Muscle layer of duodenum (tissue), 2 donors: ENCODE data around the gene HOXD8.

Experiments used
- H3K27ac ChIP-seq: one replicate; pipeline ENCODE4 v1.7.0; 2013; ENCODE audit warnings: mild to moderate bottlenecking, low read length
- H3K27me3 ChIP-seq: one replicate; pipeline ENCODE4 v1.7.0; 2013; ENCODE audit warnings: low read depth, mild to moderate bottlenecking, control low read depth, low read length
- H3K36me3 ChIP-seq, 2 donors: one replicate each; pipeline ENCODE4 v1.7.0; 2013; ENCODE audit warnings: low read length in 2 of 2, control low read depth in 1 of 2, mild to moderate bottlenecking in 1 of 2; ENCODE audit not compliant: insufficient read depth in 2 of 2, control insufficient read depth in 1 of 2
- H3K4me1 ChIP-seq, 2 donors: one replicate each; pipeline ENCODE4 v1.7.0; 2013; ENCODE audit warnings: low read length in 2 of 2, mild to moderate bottlenecking in 2 of 2, control low read depth in 1 of 2, moderate library complexity in 1 of 2; ENCODE audit not compliant: insufficient read depth in 2 of 2, control insufficient read depth in 1 of 2
- H3K4me3 ChIP-seq, 2 donors: one replicate each; pipeline ENCODE4 v1.7.0; 2013; ENCODE audit warnings: low read length in 2 of 2, low read depth in 1 of 2, mild to moderate bottlenecking in 1 of 2
- H3K9me3 ChIP-seq, 2 donors: one replicate each; pipeline ENCODE4 v1.7.0; 2013; ENCODE audit warnings: low read length in 2 of 2, control low read depth in 1 of 2, mild to moderate bottlenecking in 1 of 2; ENCODE audit not compliant: control insufficient read depth in 1 of 2
- donor health status: healthy.

The HOXD8 gene

DNA sequence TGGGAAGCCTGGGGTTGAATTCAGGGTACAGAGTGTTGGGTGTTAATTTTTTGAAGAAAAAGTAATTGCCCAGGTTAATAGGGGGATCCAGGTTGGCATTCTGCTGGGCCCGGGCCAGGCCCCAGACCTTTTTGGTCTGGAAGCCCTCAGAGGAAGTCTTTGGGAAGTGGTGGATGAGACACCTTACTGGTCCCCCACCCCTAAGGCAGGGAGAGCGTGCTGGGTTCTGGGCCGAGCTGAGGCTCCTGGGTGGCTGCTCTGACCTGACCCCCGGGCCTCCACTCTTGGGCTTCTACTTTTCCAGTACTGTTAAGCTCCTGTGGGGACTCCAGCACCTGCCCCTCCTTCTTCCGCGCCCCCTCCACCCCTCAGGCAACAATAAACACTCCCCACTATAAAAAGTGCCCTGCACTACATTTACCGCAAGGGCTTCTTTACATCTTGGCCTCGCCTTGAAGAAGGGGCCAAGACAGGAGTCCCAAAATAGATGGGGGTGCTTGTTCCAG is 26.8 kb downstream of the HOXD8 start:
- Histone ChIP-seq H3K9me3 (no peaks in the 10 kb centered on the region), H3K27me3 (peaks cover 55% of the 10 kb centered on the region), H3K4me3 (no peak overlapping the region), H3K36me3 (no peaks in the 10 kb centered on the region), H3K4me1 (peaks cover 0 to 43% of the 10 kb centered on the region in 2 donors), H3K27ac (no peak overlapping the region)

DNA sequence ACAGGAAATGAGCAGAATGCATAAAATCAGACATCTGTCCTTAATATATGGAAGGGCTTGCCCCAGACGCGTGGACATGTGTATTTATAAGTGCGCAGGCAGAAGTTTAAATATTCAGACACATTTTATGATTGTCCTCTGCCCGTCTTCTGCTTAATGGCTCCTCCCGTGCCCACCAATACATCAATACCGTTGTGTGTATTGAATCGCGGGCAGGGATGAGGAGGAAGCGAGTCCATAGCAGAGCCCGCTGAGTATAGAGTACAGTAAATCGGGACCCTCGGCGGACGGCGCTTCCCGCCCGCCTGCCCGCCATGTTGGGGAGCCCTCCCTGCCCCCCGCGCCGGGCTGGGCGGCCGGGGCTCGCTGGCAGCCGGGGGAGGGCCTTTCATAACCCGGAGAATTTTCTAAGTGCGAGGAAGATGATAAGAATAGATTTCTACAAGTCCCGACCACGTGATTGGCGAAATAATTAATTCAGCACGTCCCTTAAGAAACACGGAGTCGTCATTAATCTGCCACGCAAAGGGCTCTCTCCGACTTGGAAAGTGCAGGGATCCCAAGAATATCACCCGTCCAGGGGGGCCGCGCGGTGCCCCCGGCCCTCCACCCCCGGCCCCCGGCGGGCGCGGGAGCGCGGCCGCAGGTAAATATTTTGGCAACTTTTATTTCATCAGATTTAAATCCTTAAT is 27.4 kb downstream of the HOXD8 start, which contains the start of gene HOXD3:
Gene HOXD3, plus strand, starts transcription at position 501 of the 692 bp plus-strand sequence. CDS start 11,808 bp downstream, outside the sequence.
- H3K9me3 ChIP-seq = no peaks in the 10 kb centered on the region
- no peaks in the 10 kb centered on the region for H3K36me3 ChIP-seq
- peaks cover 56% of the 10 kb centered on the region for H3K27me3 ChIP-seq
- peaks cover 0 to 38% of the 10 kb centered on the region in 2 donors for H3K4me1 ChIP-seq
- H3K4me3 ChIP-seq = peak within 1 kb of the TSS; percentile 30 to 48
- H3K27ac ChIP-seq = no peak within 1 kb of the TSS

DNA sequence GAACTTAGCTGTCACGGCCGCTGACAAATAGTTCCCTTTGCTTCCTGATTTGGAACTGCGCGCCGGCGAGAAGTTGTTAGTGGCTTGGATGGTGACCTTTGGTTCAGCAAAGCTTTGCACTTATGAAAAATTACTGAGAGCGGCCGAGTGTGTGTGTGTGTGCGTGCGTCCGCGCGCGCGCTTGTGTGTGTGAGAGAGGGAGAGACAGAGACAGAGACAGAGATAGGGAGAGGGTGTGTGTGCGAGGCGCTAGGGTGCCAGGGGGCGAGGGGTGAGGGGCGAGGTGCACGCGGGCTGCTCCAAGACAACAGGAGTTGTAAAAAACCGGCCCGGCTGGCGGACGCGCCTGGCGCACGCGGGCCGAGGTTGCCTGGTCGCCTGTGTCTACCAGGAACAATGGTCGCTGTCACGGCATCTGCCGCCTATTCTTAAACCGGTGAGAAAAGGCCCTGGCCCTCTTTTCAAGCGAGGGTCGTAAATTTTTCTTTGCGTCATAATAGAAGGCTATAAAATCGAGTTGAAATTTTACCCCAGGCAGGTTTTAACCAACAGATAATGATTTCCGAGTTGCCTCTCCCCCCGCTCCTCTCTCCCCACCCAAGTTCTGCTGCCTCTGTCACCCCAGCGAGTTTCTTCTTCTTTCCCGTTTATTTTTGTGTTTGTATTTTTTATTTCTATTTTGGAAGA is 28.1 kb downstream of the HOXD8 start:
- H3K36me3 ChIP-seq = no peaks in the 10 kb centered on the region
- peak overlapping the region; percentile 30 to 48 for H3K4me3 ChIP-seq
- peaks cover 62% of the 10 kb centered on the region for H3K27me3 ChIP-seq
- no peak overlapping the region for H3K27ac ChIP-seq
- H3K9me3 ChIP-seq = no peaks in the 10 kb centered on the region
- peaks cover 0 to 42% of the 10 kb centered on the region in 2 donors for H3K4me1 ChIP-seq

DNA sequence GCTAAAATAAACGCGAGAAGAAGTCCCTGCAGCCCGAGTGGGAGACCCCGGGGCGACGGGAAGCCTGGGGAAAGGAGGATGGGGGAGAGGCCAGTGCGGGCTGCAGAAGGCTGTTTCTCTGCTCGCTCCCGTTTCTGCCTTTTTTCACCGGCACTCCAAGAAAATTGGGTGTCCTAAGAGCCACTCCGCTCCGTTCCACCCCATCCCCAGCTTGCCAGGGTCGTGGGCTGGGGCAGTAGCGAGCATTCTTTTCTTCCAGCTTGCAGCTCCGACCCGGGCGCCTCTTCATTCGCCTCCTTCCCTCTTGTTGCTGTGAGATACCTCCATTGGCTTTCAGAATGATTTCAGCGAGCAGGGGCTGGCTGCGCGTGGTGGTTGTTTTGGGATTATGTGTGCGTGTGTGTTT is 28.7 kb downstream of the HOXD8 start:
- peaks cover 0 to 42% of the 10 kb centered on the region in 2 donors for H3K4me1 ChIP-seq
- H3K27ac ChIP-seq = no peak overlapping the region
- H3K36me3 ChIP-seq = no peaks in the 10 kb centered on the region
- H3K27me3 ChIP-seq = peaks cover 66% of the 10 kb centered on the region
- no peaks in the 10 kb centered on the region for H3K9me3 ChIP-seq
- H3K4me3 ChIP-seq = no peak overlapping the region

DNA sequence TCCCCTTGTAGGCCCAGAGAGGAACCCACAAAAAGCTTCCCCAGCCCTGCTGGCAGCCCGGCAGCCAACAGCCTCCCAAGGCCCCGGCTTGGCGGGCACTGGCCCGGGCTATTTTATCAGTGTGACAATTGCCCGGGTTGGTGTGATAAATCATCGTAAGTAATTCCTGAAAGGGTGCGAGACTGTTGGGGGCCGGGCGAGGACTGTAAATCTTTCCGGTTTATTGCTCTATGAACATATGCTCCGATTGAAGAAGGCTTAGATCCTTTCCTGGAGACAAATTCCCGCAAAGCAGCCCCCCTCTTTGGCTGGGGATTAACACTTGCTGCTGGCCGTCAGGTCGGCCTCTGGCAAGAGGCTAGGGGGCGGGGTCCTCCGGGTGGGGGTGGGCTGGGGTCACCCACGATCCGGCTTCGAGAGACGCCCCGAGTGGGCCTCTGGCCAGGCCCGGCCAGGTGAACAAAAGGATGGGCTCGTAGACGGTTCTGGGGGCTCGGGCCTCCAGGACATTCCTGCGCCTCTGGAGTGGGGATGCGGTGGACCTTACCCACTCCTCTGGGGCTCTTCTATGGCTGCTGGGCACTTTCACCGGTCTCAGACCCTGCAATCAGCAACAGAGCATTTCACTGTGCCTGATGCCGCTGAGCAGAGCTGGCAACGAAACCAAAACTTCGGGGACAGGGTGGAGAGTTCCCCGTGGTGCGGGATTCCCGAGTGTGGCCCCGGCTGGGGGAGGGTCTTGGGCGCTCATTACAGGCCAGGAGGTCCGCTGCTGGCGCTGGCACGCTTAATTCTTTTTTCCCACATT is 29.6 kb downstream of the HOXD8 start:
- Histone ChIP-seq H3K4me1 (peaks cover 0 to 42% of the 10 kb centered on the region in 2 donors), H3K9me3 (no peaks in the 10 kb centered on the region), H3K27me3 (peaks cover 68% of the 10 kb centered on the region), H3K4me3 (no peak overlapping the region), H3K27ac (no peak overlapping the region), H3K36me3 (no peaks in the 10 kb centered on the region)

DNA sequence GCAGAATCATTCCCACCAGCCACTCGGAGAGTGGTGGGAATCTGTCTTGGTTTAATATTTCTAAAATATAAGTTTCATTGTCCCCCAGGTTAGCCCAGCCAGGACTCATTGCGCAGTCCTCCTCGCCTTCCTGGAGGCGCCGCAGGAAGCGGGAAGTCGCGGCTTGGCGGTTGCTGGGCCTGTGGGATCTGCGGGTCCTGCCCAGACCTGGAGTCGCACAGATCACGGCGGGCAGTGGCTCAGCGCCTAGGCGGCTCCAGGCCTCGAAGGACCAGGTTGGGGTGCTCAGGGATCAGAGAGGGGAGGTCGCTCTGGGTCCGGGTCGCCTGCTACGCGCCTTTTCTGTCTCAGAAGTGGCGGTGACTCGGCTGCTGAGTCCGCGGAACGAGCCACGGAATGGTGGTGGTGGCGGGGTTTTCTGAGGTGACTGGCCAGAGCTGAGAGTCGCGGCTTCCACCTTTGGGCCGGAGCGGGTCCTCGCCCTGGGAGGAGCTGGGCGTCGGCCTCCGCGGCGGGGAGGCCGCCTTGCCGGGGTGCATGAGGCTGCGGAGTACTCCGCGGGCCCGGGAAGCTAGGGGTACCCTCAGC is 30.3 kb downstream of the HOXD8 start:
- peak overlapping the region in 1 of 2 donors; percentile 24 for H3K4me3 ChIP-seq
- no peaks in the 10 kb centered on the region for H3K9me3 ChIP-seq
- no peaks in the 10 kb centered on the region for H3K36me3 ChIP-seq
- no peak overlapping the region for H3K27ac ChIP-seq
- H3K27me3 ChIP-seq = peaks cover 75% of the 10 kb centered on the region
- peaks cover 0 to 44% of the 10 kb centered on the region in 2 donors for H3K4me1 ChIP-seq

DNA sequence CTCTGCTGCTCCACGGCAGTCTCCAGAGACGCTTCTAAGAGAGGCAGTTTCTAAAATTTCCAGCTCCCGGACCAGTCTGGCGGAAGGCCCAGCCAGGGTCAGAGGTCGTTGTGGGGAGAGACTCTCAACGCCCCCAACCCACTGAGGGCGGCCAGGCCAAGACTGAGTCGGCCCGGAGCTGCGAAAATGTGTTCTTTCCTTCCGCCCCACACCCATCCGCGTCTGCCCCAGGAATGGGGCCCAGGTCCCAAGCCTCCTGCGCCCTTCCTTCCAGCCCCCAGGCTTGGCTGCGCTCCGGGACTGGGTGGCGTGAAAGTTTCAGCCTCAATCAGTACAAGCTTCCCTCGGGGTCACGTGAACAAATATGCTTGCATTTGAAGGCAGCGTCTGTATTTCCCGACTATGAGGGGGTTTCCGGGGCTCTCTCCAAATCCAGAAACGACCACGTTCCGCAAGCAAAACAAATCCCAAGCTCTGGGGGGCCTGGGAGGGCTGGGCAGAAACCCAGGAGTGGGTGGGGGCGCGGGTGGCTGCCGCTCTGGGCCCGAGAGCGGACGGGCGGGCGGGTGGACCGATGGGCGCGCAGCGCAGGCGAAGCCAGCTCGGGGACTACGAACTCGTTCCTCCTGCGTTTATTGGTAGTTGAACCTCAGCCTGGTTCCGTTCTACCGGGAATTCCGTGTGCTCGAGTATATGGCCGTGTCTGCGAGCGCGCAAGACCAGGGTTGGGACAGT is 30.9 kb downstream of the HOXD8 start:
- peaks cover 80% of the 10 kb centered on the region for H3K27me3 ChIP-seq
- H3K4me1 ChIP-seq = peaks cover 0 to 50% of the 10 kb centered on the region in 2 donors
- H3K36me3 ChIP-seq = no peaks in the 10 kb centered on the region
- no peaks in the 10 kb centered on the region for H3K9me3 ChIP-seq
- peak overlapping the region in 1 of 2 donors; percentile 24 for H3K4me3 ChIP-seq
- no peak overlapping the region for H3K27ac ChIP-seq

DNA sequence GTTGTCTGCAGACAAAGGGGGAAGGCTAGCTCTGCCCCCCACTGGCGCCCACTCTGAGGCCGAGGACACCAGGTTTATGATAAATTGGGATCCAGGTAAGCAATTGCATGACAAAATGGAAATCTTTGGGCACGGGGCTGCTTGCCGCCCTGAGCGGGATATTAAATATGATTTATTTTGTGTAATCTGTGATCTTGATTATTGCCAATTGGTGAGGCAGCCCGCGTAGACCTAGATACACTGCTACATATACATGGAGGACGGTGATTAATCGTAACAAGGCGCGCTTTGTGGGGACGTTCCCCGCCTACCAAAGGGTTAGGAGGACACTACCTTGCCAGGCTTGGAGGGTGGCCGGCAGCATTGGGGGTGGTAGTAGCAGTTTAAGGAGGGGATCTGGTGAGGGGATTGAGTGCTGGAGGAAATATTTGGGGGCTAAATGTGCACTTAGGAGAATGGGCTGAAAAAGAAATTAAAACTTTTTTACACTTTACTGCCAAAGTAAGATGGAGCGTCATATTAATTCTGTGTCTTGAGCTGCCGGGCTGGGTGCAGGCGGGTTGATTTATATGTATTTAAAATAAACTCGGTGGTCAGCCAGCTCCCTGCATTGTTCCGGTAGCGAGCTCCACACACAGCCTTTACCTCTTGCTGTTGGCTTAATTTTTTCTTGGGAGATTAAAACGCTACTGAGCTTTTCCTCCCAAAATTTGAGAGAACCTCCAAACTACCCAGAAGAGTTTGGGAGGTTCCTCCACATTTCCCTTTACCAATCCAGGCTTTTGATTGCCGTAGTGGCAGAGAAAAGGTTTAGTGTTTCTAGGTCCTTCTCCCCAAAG is 31.7 kb downstream of the HOXD8 start:
- no peaks in the 10 kb centered on the region for H3K36me3 ChIP-seq
- peak overlapping the region in 1 of 2 donors; percentile 24 for H3K4me3 ChIP-seq
- no peaks in the 10 kb centered on the region for H3K9me3 ChIP-seq
- no peak overlapping the region for H3K27ac ChIP-seq
- peaks cover 0 to 52% of the 10 kb centered on the region in 2 donors for H3K4me1 ChIP-seq
- peaks cover 80% of the 10 kb centered on the region for H3K27me3 ChIP-seq

DNA sequence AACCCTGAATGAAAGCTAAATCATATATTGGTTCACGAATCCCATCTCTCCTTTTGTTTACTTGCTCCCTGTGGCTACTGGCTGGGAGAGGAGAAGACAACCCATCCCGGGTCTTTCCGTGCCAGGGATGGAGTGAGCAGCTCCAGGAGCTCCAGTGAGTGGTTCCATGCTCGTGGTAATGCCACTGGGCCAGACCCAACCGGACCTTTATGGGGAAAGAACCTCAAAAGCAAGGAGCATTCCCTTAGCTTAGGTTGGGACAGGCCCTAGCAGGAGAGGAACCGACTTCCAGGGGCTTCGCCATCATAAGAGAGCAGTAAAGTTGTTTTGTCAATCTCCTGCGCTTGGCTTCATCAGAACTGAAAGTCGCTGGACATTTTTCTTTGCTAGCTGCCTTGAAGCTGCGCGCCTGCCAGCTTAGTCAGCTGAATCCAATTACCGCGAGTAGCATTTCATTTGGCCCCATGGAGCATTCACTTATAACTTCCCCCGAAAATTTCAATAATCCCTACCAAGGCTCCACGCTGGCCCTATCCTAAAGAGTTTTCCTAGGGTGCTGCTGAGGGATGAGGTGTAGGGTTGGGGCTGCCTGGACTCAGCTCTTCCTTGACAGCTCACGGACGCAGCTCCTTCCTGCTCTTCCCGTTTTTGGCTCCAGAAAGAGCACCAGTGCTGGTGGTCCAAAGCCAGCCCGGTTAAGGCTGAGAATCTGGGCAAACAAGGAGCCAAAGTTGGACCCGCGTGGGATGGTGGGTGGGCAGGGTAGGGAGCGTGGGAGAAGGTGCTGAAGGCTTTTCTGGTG is 32.5 kb downstream of the HOXD8 start:
- Histone ChIP-seq H3K27me3 (peaks cover 73% of the 10 kb centered on the region), H3K4me1 (peaks cover 0 to 49% of the 10 kb centered on the region in 2 donors)

More for the DNA sequence above, 32.5 kb downstream of the HOXD8 start:
- Histone ChIP-seq H3K36me3 (no peaks in the 10 kb centered on the region), H3K9me3 (no peaks in the 10 kb centered on the region), H3K4me3 (peak overlapping the region in 1 of 2 donors; percentile 20), H3K27ac (no peak overlapping the region)
